HL-60 (cell line): ENCODE measurements around the gene LRRTM4.

Experiments used
- POLR2AphosphoS5 ChIP-seq: IDR thresholded peaks from 2 replicates; pipeline ENCODE4 v1.6.1; 2012; ENCODE audit warnings: low read depth
- SPI1 ChIP-seq: IDR thresholded peaks from 2 replicates; pipeline ENCODE4 v1.6.1; 2012; ENCODE audit warnings: low read depth, mild to moderate bottlenecking, borderline replicate concordance
- TF ChIP-seq, protein P1 (sequence below): IDR thresholded peaks from one replicate; pipeline ENCODE4 v1.5.1; 2011; ENCODE audit warnings: low read length, control low read depth, inconsistent platforms; ENCODE audit not compliant: insufficient read depth
- TF ChIP-seq, protein P2 (sequence below): IDR thresholded peaks from 2 replicates; pipeline ENCODE4 v1.6.1; 2012; ENCODE audit warnings: low read depth; ENCODE audit not compliant: insufficient replicate concordance

DNA sequence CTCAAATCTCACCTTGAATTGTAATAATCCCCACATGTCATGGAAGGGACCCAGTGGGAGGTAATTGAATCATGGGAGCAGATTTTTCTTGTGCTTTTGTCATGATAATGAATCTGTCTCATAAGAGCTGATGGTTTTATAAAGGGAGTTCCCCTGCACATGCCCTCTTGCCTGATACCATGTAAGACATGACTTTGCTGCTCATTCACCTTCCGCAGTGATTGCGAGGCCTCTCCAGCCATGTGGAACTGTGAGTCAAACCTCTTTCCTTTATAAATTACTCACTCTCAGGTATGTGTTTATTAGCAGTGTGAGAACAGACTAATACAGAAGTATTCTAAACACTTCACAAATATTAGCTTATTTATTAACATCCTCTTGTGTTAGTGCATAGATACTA, 516.7 kb downstream of the LRRTM4 start:
- TF ChIP-seq, protein P1, sequence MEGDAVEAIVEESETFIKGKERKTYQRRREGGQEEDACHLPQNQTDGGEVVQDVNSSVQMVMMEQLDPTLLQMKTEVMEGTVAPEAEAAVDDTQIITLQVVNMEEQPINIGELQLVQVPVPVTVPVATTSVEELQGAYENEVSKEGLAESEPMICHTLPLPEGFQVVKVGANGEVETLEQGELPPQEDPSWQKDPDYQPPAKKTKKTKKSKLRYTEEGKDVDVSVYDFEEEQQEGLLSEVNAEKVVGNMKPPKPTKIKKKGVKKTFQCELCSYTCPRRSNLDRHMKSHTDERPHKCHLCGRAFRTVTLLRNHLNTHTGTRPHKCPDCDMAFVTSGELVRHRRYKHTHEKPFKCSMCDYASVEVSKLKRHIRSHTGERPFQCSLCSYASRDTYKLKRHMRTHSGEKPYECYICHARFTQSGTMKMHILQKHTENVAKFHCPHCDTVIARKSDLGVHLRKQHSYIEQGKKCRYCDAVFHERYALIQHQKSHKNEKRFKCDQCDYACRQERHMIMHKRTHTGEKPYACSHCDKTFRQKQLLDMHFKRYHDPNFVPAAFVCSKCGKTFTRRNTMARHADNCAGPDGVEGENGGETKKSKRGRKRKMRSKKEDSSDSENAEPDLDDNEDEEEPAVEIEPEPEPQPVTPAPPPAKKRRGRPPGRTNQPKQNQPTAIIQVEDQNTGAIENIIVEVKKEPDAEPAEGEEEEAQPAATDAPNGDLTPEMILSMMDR = no peak
- TF ChIP-seq POLR2AphosphoS5 (no peak), SPI1 (no peak)
- TF ChIP-seq, protein P2, sequence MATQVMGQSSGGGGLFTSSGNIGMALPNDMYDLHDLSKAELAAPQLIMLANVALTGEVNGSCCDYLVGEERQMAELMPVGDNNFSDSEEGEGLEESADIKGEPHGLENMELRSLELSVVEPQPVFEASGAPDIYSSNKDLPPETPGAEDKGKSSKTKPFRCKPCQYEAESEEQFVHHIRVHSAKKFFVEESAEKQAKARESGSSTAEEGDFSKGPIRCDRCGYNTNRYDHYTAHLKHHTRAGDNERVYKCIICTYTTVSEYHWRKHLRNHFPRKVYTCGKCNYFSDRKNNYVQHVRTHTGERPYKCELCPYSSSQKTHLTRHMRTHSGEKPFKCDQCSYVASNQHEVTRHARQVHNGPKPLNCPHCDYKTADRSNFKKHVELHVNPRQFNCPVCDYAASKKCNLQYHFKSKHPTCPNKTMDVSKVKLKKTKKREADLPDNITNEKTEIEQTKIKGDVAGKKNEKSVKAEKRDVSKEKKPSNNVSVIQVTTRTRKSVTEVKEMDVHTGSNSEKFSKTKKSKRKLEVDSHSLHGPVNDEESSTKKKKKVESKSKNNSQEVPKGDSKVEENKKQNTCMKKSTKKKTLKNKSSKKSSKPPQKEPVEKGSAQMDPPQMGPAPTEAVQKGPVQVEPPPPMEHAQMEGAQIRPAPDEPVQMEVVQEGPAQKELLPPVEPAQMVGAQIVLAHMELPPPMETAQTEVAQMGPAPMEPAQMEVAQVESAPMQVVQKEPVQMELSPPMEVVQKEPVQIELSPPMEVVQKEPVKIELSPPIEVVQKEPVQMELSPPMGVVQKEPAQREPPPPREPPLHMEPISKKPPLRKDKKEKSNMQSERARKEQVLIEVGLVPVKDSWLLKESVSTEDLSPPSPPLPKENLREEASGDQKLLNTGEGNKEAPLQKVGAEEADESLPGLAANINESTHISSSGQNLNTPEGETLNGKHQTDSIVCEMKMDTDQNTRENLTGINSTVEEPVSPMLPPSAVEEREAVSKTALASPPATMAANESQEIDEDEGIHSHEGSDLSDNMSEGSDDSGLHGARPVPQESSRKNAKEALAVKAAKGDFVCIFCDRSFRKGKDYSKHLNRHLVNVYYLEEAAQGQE = no peak
